Keratinocyte (primary cell): Measurements from ENCODE around the gene DRG2. TPM values are rescaled to one million over a fixed set of nuclear protein-coding genes. Genes with fewer than 3 reads are reported as not detected.

Experiments used
- DNase-seq: peaks from one replicate; pipeline ENCODE4 v3.0.0-alpha.2; 2011; ENCODE audit warnings: low read depth, missing footprints, low spot score
- FAIRE-seq: peaks from 2 replicates; lab custom pipeline; 2011; peaks lifted over from hg19 to GRCh38; lab: Jason Lieb, UNC
- H2AFZ ChIP-seq: 2 replicates; pipeline ENCODE4 v1.6.0; 2012; ENCODE audit warnings: low read length, control low read depth, inconsistent platforms; ENCODE audit not compliant: control insufficient read depth
- H3K27ac ChIP-seq: 2 replicates; pipeline ENCODE4 v1.5.1; 2011; ENCODE audit warnings: low read length; ENCODE audit not compliant: control insufficient read depth, insufficient read depth
- H3K27me3 ChIP-seq: 3 replicates; pipeline ENCODE4 v1.6.0; 2011; ENCODE audit warnings: low read length; ENCODE audit not compliant: control insufficient read depth, insufficient read depth; ENCODE audit errors: extremely low read depth
- H3K36me3 ChIP-seq, 2 experiments: 2 replicates in 1 of 2; 3 replicates in 1 of 2; pipeline ENCODE4 v1.5.1; 2011; ENCODE audit warnings: low read length in 2 of 2, mild to moderate bottlenecking in 1 of 2; ENCODE audit not compliant: control insufficient read depth in 2 of 2, insufficient read depth in 2 of 2; ENCODE audit errors: extremely low read depth in 1 of 2
- H3K4me1 ChIP-seq: 3 replicates; pipeline ENCODE4 v1.5.1; 2011; ENCODE audit warnings: low read length; ENCODE audit not compliant: control insufficient read depth, insufficient read depth; ENCODE audit errors: extremely low read depth
- H3K4me2 ChIP-seq: 3 replicates; pipeline ENCODE4 v1.6.0; 2011; ENCODE audit warnings: low read depth, low read length; ENCODE audit not compliant: control insufficient read depth, insufficient read depth; ENCODE audit errors: extremely low read depth
- H3K4me3 ChIP-seq, 3 experiments: fragments of 200-600 bp in 1 of 3; sonication (generic) in 1 of 3; 2 replicates in 2 of 3; 3 replicates in 1 of 3; pipeline ENCODE4 v1.5.1; 2011 to 2016; ENCODE audit warnings: low read length in 3 of 3, mild to moderate bottlenecking in 3 of 3, control low read depth in 2 of 3, inconsistent platforms in 1 of 3, low read depth in 1 of 3, mixed read lengths in 1 of 3, mixed run types in 1 of 3, moderate library complexity in 1 of 3; ENCODE audit not compliant: control insufficient read depth in 2 of 3, insufficient read depth in 2 of 3; ENCODE audit errors: extremely low read depth in 1 of 3
- H3K79me2 ChIP-seq: 2 replicates; pipeline ENCODE4 v1.6.0; 2012; ENCODE audit warnings: low read length; ENCODE audit not compliant: control insufficient read depth, insufficient read depth
- H3K9ac ChIP-seq: 3 replicates; pipeline ENCODE4 v1.6.0; 2011; ENCODE audit warnings: low read length; ENCODE audit not compliant: control insufficient read depth, insufficient read depth; ENCODE audit errors: extremely low read depth
- H3K9me1 ChIP-seq: 3 replicates; pipeline ENCODE4 v1.6.0; 2011; ENCODE audit warnings: low read length; ENCODE audit not compliant: control insufficient read depth, insufficient read depth; ENCODE audit errors: extremely low read depth
- H3K9me3 ChIP-seq: 2 replicates; pipeline ENCODE4 v1.5.1; 2012; ENCODE audit warnings: low read depth, low read length; ENCODE audit not compliant: control insufficient read depth
- H4K20me1 ChIP-seq: 3 replicates; pipeline ENCODE4 v1.6.0; 2011; ENCODE audit warnings: low read length; ENCODE audit not compliant: control insufficient read depth, insufficient read depth; ENCODE audit errors: extremely low read depth
- CTCF ChIP-seq, 3 experiments: IDR thresholded peaks in 1 of 3; conservative IDR thresholded peaks in 1 of 3; optimal IDR thresholded peaks in 1 of 3; 2 replicates in 2 of 3; 3 replicates in 1 of 3; pipeline versions ENCODE3 to v1.5.1; 2011; ENCODE audit warnings: low read length in 3 of 3, mild to moderate bottlenecking in 3 of 3, moderate library complexity in 2 of 3, control low read depth in 1 of 3, inconsistent platforms in 1 of 3; ENCODE audit not compliant: insufficient read depth in 2 of 3; ENCODE audit errors: extremely low read depth in 1 of 3
- EZH2 ChIP-seq: IDR thresholded peaks from one replicate; pipeline ENCODE4 v1.6.1; 2012; ENCODE audit warnings: inconsistent platforms, mild to moderate bottlenecking, low read length, moderate library complexity
- dilution Hi-C: fragments of 300-500 bp; cut with MboI; formaldehyde crosslinking; loops from one replicate; pipeline ENCODE4 v1.7.0; 2020; ENCODE audit warnings: low sequenced_read_pairs; ENCODE audit not compliant: extremely low pct_ligation_motif_present
- polyA plus RNA-seq, 5 experiments: library from polyadenylated mRNA; depleted of rRNA in 3 of 5; stranded (reverse) in 3 of 5; stranded (forward) in 1 of 5; unstranded in 1 of 5; fragments of >200 nt; gene quantifications; 1 replicate in 1 of 5; 2 replicates in 3 of 5; 3 replicates in 1 of 5; pipeline versions ENCODE4 v1.2.1 to v1.2.3, GENCODE V29; 2011 to 2012; ENCODE audit warnings: missing spikeins in 2 of 5, low read depth in 1 of 5, low replicate concordance in 1 of 5

DRG2 gene
- polyA plus RNA-seq, 1 donor (not counting 4 experiments of a cell fraction or from before 2014, with no cell fraction given): 36.4 TPM

GRCh38 chr17:18119166-18119745 lies 31.5 kb downstream of the DRG2 start:
- H2AFZ ChIP-seq: no peak overlapping the region
- H3K27me3 ChIP-seq: no peaks in the 10 kb centered on the region
- H3K36me3 ChIP-seq: no peaks in the 10 kb centered on the region
- no peaks in the 10 kb centered on the region for H3K79me2 ChIP-seq
- H3K9me3 ChIP-seq: no peaks in the 10 kb centered on the region
- DNase-seq (no peak), FAIRE-seq (no peak)
- TF ChIP-seq CTCF (optimal IDR thresholded peaks at IDR 0.05 in 1 of 3, IDR thresholded peaks at IDR 0.05 in 1 of 3, conservative IDR thresholded peaks at IDR 0.05 in 1 of 3; ENCODE audit: extremely low read depth in 1 of 3, insufficient read depth in 2 of 3, low read length in 3 of 3): no peak
- TF ChIP-seq EZH2: no peak
- H3K4me2 ChIP-seq: no peak overlapping the region
- no peak overlapping the region for H3K9ac ChIP-seq
- H3K9me1 ChIP-seq: no peaks in the 10 kb centered on the region
- H3K4me1 ChIP-seq: no peaks in the 10 kb centered on the region
- no peak overlapping the region for H3K27ac ChIP-seq
- no peak overlapping the region for H3K4me3 ChIP-seq
- no peaks in the 10 kb centered on the region for H4K20me1 ChIP-seq
- dilution Hi-C loops: no loop called here

- Histone ChIP-seq H3K4me1 (no peaks in the 10 kb centered on the region), H3K27ac (no peak overlapping the region), H2AFZ (no peak overlapping the region), H3K79me2 (no peaks in the 10 kb centered on the region), H3K9me1 (no peaks in the 10 kb centered on the region), H3K27me3 (no peaks in the 10 kb centered on the region), H3K9ac (no peak overlapping the region), H3K36me3 (no peaks in the 10 kb centered on the region), H3K9me3 (no peaks in the 10 kb centered on the region), H4K20me1 (no peaks in the 10 kb centered on the region), H3K4me3 (no peak overlapping the region), H3K4me2 (no peak overlapping the region)
- FAIRE-seq (no peak), DNase-seq (no peak)
- TF ChIP-seq CTCF (optimal IDR thresholded peaks at IDR 0.05 in 1 of 3, IDR thresholded peaks at IDR 0.05 in 1 of 3, conservative IDR thresholded peaks at IDR 0.05 in 1 of 3; ENCODE audit: extremely low read depth in 1 of 3, insufficient read depth in 2 of 3, low read length in 3 of 3) (no peak), EZH2 (no peak)
- dilution Hi-C loops: no loop called here
These were observed 32.2 kb downstream of the DRG2 start for GRCh38 chr17:18119938-18120337.
